ENCODE results near the gene ZNF366.

Gene ZNF366

GRCh38 chr5:72518001-72518683, 10.9 kb upstream of the ZNF366 start:
- no peak for DNase-seq (ENCODE audit: low read depth)

- no peak for DNase-seq (ENCODE audit: low read depth)
Measured at GRCh38 chr5:72516916-72517315, 9.7 kb upstream of the ZNF366 start.

DNA sequence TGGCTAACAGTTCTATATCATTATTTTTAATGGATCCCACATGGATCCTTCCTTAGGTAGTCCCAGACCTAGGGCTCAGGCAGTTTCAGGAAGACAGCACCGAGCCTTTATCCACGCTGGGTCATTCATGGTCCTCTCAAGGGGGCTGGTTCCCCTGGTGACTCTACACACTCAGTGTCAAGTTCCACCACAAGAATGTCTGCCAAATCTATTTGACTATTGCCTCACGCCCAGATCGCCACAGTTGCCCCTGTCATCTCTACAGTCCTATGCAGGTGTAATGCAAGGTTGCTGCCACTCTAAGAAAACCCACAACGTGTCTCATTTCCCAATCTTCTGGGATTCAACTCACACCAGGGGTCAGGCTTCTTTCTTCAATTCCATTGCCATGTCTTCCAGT, 8.0 kb upstream of the ZNF366 start:
- DNase-seq (ENCODE audit: low read depth), result no peak

DNA sequence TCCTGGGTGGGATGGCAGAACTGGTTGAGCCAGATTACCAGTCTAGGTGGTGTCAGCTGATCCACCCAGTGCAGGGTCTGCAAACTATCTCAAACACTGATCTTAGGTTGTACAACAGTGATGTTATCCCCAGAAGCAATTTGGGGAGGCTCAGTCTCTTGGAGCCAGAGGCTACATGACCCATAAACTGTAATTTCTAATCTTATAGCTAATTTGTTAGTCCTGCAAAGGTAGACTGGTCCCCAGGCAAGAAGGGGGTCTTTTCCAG, 5.3 kb upstream of the ZNF366 start:
- DNase-seq (ENCODE audit: low read depth), result no peak

- no peak for DNase-seq (ENCODE audit: low read depth)
Measured at GRCh38 chr5:72511774-72512592, 4.8 kb upstream of the ZNF366 start.

GRCh38 chr5:72511366-72511765, 4.2 kb upstream of the ZNF366 start:
- DNase-seq (ENCODE audit: low read depth), result no peak

- DNase-seq (ENCODE audit: low read depth), result no peak
Measured at GRCh38 chr5:72510610-72511181, 3.5 kb upstream of the ZNF366 start.

DNA sequence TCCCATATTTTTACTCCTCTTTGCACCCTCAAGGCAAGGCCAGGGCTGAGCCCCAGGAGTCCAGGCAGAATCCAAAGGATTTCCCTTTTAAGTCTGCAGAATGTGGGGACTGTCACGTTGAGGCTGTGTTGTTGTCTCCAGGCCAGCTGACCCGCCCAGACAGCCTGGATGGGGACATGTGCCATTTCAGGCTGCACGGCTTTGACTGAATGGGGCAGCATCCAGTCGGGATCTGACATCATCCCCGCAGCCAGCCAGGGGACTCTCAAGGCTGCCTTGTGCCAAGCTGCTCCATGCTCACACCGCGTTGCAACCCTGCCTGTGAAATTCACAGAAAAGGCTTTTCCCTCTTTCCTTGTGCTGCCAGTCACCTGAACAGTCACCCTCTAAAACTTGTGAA, 2.2 kb upstream of the ZNF366 start:
- DNase-seq (ENCODE audit: low read depth), result no peak

DNA sequence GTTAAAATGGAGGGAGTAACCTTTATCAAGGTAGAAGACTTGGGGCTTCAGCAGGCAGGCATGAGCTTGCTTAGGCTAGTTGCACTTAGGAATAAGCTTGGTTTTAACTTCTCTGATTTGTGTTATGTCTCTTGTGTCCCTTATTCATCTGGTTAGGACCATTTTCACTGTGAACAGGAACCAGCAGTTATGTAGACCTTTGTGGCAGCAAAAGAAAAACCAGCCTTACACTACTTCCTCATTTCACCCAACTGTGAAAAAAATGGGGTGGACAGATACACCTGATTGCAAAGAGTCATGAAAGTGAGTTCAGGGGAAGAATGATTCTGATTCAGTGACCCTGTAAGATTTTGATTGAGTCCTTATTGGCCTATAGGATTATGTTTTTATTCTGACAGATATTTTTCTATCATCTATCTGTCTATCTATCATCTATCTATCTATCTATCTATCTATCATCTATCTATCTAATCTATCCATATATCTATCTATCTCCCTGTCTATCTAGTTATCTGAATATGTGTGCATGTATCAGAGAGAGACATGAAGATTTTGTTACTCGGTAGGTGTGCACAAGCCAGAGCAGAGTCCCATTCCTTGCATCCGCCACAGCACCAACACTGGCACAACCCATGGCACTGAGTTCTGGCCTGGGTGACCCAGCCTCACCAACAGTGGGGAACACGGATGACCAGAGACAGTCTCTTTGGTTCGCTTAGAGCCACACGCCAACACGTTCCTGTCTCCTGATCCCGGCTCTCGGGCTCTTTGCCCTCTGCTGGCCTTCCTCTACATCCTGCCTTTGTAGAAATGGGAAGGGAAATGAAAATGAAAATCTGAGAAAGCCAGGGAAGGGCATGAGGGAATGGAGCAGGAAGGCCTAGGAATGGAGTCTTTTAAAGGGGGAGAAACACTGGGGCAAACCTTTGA, 1.3 kb upstream of the ZNF366 start:
- DNase-seq (ENCODE audit: low read depth), result no peak

GRCh38 chr5:72507907-72508238, 663 bp upstream of the ZNF366 start:
- no peak for DNase-seq (ENCODE audit: low read depth)

DNA sequence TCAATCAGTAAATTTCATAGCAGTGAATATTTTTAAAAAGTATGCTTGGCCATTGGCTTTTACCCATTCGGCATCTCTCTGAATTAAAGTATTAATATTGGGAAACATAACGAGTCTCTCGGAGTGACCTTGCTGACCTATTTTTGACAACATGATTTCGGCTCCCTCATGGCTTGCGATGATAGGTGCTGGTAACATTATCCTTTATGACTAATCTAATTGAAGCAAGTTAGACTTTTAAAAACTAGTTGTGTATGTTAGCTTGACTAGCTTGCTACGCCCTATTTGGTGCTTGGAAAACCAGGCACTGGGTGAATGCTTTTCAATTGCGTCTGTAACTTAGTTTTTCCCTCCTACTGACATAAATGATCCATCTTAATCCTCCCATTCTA, 1.1 kb downstream of the ZNF366 start:
- no peak for DNase-seq (ENCODE audit: low read depth)

DNA sequence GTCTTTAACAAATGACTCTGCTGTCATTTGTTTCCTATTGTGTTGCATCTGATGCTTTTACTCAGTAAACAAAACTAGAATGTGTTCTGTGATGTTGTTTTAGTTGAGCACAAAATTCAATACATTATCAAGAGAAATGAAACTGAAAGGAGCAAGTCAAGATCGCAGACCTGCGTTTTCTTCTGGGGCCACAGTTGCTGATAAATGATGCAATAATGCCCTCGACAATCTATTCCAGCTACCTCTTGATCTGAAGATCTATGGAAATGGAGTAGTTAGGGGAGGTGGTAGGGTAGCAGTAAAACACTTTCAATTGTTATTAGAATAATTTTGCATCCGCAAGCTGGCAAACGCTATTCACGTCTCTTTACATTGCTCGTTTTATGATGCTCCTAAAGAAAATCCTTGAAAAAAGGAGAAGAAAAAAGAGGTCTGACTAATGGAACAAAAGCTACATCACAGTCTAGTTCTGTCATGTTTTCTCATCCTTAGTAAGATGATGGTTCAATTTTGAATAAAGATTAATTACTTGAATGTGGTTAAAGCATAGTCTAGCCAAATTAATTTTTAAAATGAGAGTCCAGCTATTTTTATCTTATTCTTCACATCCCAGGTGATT, 1.6 kb downstream of the ZNF366 start:
- DNase-seq (ENCODE audit: low read depth), result no peak

- DNase-seq (ENCODE audit: low read depth), result no peak
Measured at GRCh38 chr5:72505016-72505415, 2.2 kb downstream of the ZNF366 start.

- no peak for DNase-seq (ENCODE audit: low read depth)
Measured at GRCh38 chr5:72503888-72504491, 3.2 kb downstream of the ZNF366 start.

DNA sequence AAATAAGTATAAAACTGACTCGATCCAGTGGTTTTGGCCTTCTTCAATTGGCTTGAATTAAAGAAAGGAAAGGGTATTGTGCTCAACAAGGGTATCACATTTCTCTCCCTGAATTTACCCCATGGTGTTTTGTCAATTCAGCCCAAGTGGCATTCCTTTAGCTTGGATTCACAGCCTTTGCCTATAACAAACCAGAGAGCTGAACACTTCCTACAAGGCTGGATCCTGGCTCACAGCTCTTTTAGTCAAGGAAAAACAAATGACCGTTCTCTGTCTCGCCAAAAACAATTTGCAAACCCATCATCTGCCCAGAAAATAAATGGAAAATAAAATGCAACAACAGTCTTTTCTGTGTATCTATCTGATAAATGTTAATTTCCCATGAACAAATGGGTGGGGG, 5.7 kb downstream of the ZNF366 start:
- DNase-seq (ENCODE audit: low read depth), result no peak

DNA sequence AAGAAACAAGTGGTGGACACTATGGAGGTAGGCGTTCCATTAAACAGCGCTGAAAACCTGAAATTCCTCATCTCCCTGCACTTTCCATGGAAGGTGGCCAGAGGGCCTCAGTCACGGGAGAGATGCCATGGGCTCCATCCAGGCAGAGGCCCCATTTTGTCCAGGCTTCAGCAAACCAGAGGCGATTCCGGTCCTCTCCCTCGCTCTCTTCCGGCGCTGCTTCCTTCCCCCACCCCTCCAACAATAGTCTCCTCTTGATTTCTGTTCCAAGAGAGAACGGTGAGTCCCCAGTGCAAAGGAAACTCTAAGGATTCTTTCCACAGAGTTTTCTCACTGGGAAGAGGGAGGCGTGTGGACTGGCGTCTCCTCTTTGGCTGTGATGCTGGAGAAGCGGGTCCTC, 7.5 kb downstream of the ZNF366 start:
- no peak for DNase-seq (ENCODE audit: low read depth)

DNA sequence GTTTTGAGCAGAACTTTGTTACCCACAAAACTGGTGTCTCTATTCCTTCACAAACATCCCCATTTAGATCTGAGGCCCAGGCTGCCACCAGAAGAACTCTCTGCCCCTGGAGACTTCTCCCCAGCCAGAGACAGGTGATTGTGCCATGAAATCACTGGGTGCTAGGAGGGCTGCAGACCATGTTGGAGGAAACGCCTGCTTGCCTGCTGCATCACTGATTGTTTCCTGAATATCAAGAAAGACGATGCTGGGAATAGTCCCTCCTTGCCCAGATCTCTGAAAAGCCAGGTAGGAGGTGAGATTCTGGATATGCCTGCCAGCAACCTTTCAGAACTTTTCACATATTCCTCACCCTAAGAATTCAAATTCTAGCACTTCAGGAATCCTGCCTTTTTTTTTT, 8.1 kb downstream of the ZNF366 start:
- no peak for DNase-seq (ENCODE audit: low read depth)

- DNase-seq (ENCODE audit: low read depth), result no peak
Measured at GRCh38 chr5:72498284-72498683, 8.9 kb downstream of the ZNF366 start.

- DNase-seq (ENCODE audit: low read depth), result no peak
Measured at GRCh38 chr5:72497823-72498222, 9.4 kb downstream of the ZNF366 start.

DNA sequence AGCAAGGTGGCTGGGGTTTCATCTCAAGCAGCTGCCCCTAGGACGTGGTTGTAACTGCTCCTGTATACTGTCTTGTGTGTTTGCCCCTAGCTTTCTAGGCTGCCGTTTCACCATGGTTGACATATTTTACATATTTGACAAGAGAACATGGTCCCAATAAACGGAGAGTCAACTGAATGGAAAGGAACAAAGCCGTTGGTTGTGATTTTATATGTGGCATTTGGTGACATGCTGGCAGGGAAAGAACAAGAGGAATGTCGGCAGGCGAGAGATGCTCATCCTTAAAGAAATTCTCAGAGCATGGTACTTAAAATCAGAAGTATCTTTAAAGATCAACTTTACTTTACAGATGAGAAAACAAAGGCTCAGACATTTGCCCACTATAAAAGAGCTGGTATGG, 11.8 kb downstream of the ZNF366 start:
- no peak for DNase-seq (ENCODE audit: low read depth)

DNA sequence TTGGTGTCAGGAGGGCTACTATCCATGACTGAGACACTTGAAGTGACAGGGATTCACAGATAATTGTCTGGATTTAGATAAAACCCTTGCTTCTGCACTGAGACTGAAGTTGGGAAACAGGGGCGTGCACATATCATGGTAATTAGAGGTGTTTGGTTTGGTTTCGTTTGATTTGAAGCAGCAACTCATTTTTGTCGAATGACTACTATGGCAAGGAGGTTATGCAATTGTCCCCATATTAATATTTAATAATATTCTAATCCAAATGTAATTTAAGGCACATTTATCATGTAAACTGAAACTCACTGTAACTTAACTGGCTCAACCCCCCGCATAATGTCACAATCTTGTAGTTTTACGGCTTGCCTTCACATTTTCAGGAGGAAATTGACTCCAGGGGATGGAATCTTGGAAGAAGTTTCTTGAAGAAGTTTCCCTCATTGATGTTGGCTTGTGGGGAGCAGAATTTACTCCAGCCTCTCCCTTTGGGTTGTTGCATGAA, 12.5 kb downstream of the ZNF366 start:
- no peak for DNase-seq (ENCODE audit: low read depth)

GRCh38 chr5:72489536-72489935, 17.7 kb downstream of the ZNF366 start:
- DNase-seq (ENCODE audit: low read depth), result no peak
